Measurements from ENCODE around the gene AQP12B.

GRCh38 chr2:240662681-240663080 is 20.0 kb downstream of the AQP12B start:
- TF ChIP-seq EZH2 (optimal IDR thresholded peaks at IDR 0.05; ENCODE audit: low read depth, low read length), result no peak
- TF ChIP-seq CTCF (IDR thresholded peaks at IDR 0.05; ENCODE audit: low read length), result no peak

All from MM.1S (cell line).